GM06990 (cell line): Measurements from ENCODE around the gene TIGD2.
A peak's percentile ranks its signal among the peaks of the same experiment; 100 is the strongest.

Source experiments
- DNase-seq: peaks from one replicate; pipeline ENCODE4 v3.0.0-alpha.2; 2011; ENCODE audit not compliant: insufficient read length; ENCODE audit errors: extremely low read depth
- H3K27me3 ChIP-seq: replicated peaks from 2 replicates; pipeline ENCODE4 v1.6.0; 2011; ENCODE audit warnings: low read length; ENCODE audit not compliant: control insufficient read depth, insufficient read depth
- H3K36me3 ChIP-seq: 2 replicates; pipeline ENCODE4 v1.5.1; 2011; ENCODE audit warnings: low read length; ENCODE audit not compliant: control insufficient read depth, insufficient read depth
- H3K4me3 ChIP-seq: replicated peaks from 2 replicates; pipeline ENCODE4 v1.5.1; 2011; ENCODE audit warnings: low read depth, mild to moderate bottlenecking, control low read depth, low read length
- TF ChIP-seq, protein P1 (sequence below): IDR thresholded peaks from 2 replicates; pipeline ENCODE4 v1.5.1; 2011; ENCODE audit warnings: low read length, control low read depth, mild to moderate bottlenecking, inconsistent platforms; ENCODE audit not compliant: insufficient read depth, poor library complexity, severe bottlenecking

Gene TIGD2

DNA sequence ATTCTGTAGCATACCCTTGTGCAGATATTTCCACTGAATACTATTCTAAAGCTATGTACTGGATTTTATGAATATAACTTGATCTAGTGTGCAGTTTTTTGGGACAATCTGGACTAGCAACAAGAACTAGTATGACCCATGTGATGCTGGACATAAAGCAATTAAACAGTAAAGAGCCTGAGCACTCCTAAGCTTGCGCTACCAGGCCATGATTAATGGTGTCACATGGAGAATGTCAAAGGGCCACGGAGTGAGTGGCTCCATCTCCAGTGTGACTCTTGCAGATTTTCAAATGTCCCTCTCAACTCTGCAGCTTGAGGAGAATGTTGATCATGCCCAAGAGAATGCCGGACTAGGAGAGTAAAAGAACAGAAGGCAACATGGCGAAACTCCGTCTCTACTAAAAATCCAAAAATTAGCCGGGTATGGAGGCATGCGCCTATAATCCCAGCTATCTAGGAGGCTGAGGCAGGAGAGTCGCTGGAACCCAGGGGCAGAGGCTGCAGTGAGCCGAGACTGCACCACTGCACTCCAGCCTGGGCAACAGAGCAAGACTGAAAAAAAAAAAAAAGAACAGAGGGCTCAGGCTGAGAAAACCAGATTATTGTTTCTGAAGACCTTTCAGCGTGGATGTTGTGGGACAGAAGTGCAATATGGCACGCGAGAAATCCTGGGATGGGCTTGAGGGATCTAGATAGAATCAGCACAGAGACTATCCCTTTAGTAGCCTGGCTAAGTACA is 45.0 kb downstream of the TIGD2 start:
- no peak for DNase-seq
- TF ChIP-seq, protein P1, sequence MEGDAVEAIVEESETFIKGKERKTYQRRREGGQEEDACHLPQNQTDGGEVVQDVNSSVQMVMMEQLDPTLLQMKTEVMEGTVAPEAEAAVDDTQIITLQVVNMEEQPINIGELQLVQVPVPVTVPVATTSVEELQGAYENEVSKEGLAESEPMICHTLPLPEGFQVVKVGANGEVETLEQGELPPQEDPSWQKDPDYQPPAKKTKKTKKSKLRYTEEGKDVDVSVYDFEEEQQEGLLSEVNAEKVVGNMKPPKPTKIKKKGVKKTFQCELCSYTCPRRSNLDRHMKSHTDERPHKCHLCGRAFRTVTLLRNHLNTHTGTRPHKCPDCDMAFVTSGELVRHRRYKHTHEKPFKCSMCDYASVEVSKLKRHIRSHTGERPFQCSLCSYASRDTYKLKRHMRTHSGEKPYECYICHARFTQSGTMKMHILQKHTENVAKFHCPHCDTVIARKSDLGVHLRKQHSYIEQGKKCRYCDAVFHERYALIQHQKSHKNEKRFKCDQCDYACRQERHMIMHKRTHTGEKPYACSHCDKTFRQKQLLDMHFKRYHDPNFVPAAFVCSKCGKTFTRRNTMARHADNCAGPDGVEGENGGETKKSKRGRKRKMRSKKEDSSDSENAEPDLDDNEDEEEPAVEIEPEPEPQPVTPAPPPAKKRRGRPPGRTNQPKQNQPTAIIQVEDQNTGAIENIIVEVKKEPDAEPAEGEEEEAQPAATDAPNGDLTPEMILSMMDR = no peak
- Histone ChIP-seq H3K36me3 (no peaks in the 10 kb centered on the region), H3K27me3 (no peaks in the 10 kb centered on the region), H3K4me3 (no peak overlapping the region)

DNA sequence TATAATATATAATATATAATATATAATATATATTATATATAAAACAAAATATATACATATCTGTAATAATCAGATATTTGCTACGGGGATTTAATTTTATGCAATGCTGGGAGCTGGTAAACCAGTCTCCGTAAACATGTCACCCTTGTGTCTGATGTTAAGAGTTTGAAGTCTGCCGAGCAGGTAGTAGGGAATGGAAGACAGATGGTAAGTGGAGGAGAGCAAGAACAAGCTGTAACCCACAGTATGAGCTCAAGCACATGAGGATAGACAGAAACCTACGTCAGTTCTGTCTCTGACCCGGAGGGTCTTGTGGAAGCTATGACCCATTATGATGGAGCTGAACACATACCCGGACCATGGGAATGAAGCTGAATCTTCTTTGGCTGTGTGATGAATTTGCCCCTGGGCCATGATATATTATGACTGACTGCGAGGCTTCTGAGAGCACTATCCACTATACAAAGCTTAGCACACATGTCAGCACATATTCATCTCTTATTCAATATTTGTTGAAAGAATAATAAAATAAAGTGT is 46.2 kb downstream of the TIGD2 start:
- TF ChIP-seq, protein P1 = no peak
- H3K4me3 ChIP-seq = no peak overlapping the region
- H3K27me3 ChIP-seq = no peaks in the 10 kb centered on the region
- DNase-seq = no peak
- H3K36me3 ChIP-seq = no peaks in the 10 kb centered on the region

DNA sequence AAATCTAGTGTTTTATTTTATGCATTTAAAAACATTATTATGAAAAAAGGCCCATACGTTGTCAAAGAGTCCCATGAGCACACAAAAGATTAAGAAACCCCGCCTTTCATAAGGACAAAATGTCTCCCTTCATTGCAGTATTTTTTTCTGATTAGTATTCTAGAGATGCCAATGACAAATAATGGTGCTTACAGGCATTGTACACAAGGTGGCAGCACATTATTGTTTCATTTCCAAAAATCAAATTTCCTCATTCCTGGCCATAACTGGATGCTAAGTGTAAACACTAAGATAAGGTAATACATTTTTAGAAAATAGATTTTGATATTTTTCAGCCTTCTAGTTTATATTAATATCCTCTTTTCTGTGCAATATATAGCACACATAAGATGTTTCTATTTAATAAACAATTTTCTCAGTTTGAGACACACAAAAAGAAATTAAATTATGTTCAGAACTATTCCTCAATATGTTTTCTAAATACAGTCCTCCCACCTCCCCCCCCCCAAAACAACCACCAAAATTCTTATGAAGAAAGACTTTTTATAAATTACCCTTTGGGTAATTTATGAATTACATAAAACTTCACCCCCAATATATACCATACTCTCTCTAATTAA is 47.7 kb downstream of the TIGD2 start:
- Histone ChIP-seq H3K4me3 (no peak overlapping the region), H3K36me3 (no peaks in the 10 kb centered on the region), H3K27me3 (no peaks in the 10 kb centered on the region)
- TF ChIP-seq, protein P1 = peak; percentile 73
- DNase-seq = no peak

DNA sequence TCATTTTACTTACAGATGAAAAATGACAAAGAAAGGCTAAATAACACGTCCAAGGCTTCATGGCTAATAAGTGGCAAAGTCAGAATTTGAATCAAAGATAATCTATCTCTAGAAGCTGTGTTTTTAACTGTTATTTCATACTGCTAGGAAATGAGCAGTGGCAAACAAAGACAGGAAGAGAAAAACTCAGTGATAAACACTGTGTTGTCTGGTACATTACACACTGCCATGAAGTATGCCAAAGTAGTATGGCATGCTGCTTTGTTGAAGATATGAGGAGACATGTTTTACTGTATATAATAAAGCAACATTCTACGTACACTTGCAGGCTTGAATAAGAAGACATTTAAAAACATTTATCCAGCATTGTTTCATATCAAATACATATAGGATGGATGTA is 49.5 kb downstream of the TIGD2 start:
- Histone ChIP-seq H3K36me3 (no peaks in the 10 kb centered on the region), H3K4me3 (no peak overlapping the region), H3K27me3 (no peaks in the 10 kb centered on the region)
- DNase-seq = no peak
- TF ChIP-seq, protein P1 = no peak

DNA sequence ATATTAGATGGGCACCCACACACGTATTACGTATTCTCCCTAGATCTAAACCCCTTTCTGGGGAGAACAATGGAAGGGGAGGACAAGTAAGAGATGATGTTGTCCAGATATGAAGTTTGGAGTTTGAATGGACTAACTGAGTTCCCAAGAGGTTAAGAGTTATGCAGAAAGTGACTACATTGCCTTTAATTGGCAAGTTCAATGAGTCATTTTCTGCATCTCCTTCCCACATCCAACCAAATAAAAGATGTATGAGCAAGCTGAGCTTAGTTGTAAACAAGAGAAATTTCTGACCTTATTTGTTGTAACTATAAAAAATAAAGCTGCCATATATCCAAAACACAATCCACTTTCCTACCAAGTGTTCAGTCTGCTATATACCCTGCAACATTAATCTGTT is 50.5 kb downstream of the TIGD2 start:
- TF ChIP-seq, protein P1 = no peak
- H3K27me3 ChIP-seq = no peaks in the 10 kb centered on the region
- H3K4me3 ChIP-seq = no peak overlapping the region
- DNase-seq = no peak
- no peaks in the 10 kb centered on the region for H3K36me3 ChIP-seq
